ENCODE results near the gene TMCC1.

- no peak for TF ChIP-seq CTCF (IDR thresholded peaks at IDR 0.05)
- no peak for TF ChIP-seq EZH2 (IDR thresholded peaks at IDR 0.05; ENCODE audit: borderline replicate concordance, insufficient read depth, low read depth, low read length, poor library complexity, severe bottlenecking)
These were observed 34.2 kb downstream of the TMCC1 start for GRCh38 chr3:129859272-129859671.

Measured in B cell (primary cell).